HCT116 (cell line): ENCODE measurements around the gene FXYD6.
"Not testable (repeated sequence)": the region's sequence is repeated elsewhere in the genome, so short reads cannot be mapped to it uniquely, and the experiment has no call there.

ENCODE experiments used
- CTCF ChIP-seq, 3 experiments: fragments of 200-600 bp in 1 of 3; sonication (generic) in 1 of 3; IDR thresholded peaks in 2 of 3; conservative IDR thresholded peaks in 1 of 3; 2 replicates each; pipeline ENCODE4 v1.5.1; 2012 to 2017; ENCODE audit warnings: low read depth in 2 of 3, low read length in 2 of 3, antibody characterized with exemption in 1 of 3, borderline replicate concordance in 1 of 3, control low read depth in 1 of 3, mild to moderate bottlenecking in 1 of 3, mixed read lengths in 1 of 3, mixed run types in 1 of 3, moderate library complexity in 1 of 3; ENCODE audit not compliant: insufficient read depth in 1 of 3
- EZH2 ChIP-seq: fragments of 200-600 bp; sonication (generic); IDR thresholded peaks from 2 replicates; pipeline ENCODE4 v1.6.1; 2017; ENCODE audit warnings: antibody characterized with exemption, mixed run types
- FOSL1 ChIP-seq: IDR thresholded peaks from 2 replicates; pipeline ENCODE4 v1.6.1; 2012; ENCODE audit warnings: low read depth
- JUND ChIP-seq: IDR thresholded peaks from 2 replicates; pipeline ENCODE4 v1.6.1; 2012
- POLR2A ChIP-seq: IDR thresholded peaks from 2 replicates; pipeline ENCODE4 v1.7.0; 2011; ENCODE audit warnings: borderline replicate concordance; ENCODE audit not compliant: insufficient read depth, insufficient read length; ENCODE audit errors: extremely low read depth
- POLR2AphosphoS5 ChIP-seq: IDR thresholded peaks from 2 replicates; pipeline ENCODE4 v1.6.1; 2011; ENCODE audit warnings: mild to moderate bottlenecking, low read depth, low read length, moderate library complexity
- RAD21 ChIP-seq: IDR thresholded peaks from 2 replicates; pipeline ENCODE4 v1.6.1; 2012; ENCODE audit warnings: low read depth, mild to moderate bottlenecking
- SP1 ChIP-seq: IDR thresholded peaks from 2 replicates; pipeline ENCODE4 v1.6.1; 2012; ENCODE audit warnings: low read depth
- SRF ChIP-seq: IDR thresholded peaks from 2 replicates; pipeline ENCODE4 v1.6.1; 2012; ENCODE audit warnings: low read depth
- TCF7L2 ChIP-seq: IDR thresholded peaks from 2 replicates; pipeline ENCODE4 v1.7.0; 2011; ENCODE audit warnings: borderline replicate concordance, inconsistent platforms; ENCODE audit not compliant: insufficient read depth, insufficient read length; ENCODE audit errors: extremely low read depth
- YY1 ChIP-seq: IDR thresholded peaks from 2 replicates; pipeline ENCODE4 v1.6.1; 2011; ENCODE audit warnings: low read length, low read depth, moderate library complexity, mild to moderate bottlenecking; ENCODE audit not compliant: insufficient replicate concordance; ENCODE audit errors: extremely low read depth
- ZBTB33 ChIP-seq: IDR thresholded peaks from 2 replicates; pipeline ENCODE4 v1.6.1; 2011; ENCODE audit warnings: mild to moderate bottlenecking, low read length, moderate library complexity; ENCODE audit not compliant: insufficient replicate concordance; ENCODE audit errors: extremely low read depth
- TF ChIP-seq, protein P1 (sequence below): IDR thresholded peaks from 2 replicates; pipeline ENCODE4 v1.6.1; 2012
- TF ChIP-seq, protein P2 (sequence below): IDR thresholded peaks from 2 replicates; pipeline ENCODE4 v1.6.1; 2012

DNA sequence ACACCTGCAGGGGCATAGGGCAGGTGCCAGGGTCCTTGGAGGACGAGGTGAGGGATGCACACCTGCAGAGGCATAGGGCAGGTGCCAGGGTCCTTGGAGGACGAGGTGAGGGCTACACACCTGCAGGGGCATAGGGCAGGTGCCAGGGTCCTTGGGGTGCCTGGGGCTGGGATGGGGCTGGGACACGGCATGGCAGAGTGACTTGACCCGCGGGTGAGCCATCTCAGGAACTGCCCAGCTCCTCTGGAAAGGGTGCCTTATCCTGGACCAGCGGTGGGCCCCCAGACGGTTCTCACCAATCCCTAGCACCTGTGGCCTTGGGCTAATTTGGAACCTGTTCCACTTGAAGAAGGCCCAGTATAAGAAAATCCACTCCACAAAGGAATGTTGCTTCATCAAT, 49.7 kb upstream of the FXYD6 start:
- TF ChIP-seq JUND; EZH2; FOSL1; CTCF (IDR thresholded peaks at IDR 0.05 in 2 of 3, conservative IDR thresholded peaks at IDR 0.05 in 1 of 3; ENCODE audit: borderline replicate concordance in 1 of 3, insufficient read depth in 1 of 3, low read depth in 2 of 3, low read length in 2 of 3); POLR2A; RAD21; POLR2AphosphoS5; ZBTB33; SP1; SRF; YY1; TCF7L2: not testable (repeated sequence)
- TF ChIP-seq, protein P1, sequence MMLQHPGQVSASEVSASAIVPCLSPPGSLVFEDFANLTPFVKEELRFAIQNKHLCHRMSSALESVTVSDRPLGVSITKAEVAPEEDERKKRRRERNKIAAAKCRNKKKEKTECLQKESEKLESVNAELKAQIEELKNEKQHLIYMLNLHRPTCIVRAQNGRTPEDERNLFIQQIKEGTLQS: not testable (repeated sequence)
- TF ChIP-seq, protein P2, sequence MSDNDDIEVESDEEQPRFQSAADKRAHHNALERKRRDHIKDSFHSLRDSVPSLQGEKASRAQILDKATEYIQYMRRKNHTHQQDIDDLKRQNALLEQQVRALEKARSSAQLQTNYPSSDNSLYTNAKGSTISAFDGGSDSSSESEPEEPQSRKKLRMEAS: not testable (repeated sequence)
